Testis (tissue), 2 donors: ENCODE data around the gene NXPH2.

Source experiments
- CTCF ChIP-seq, 3 experiments: fragments of 450-650 bp in 2 of 3; fragments of 200-600 bp in 1 of 3; sonication (generic) in 1 of 3; IDR thresholded peaks; one replicate each; pipeline ENCODE4 v1.5.1; 2016 to 2019; ENCODE audit warnings: antibody characterized with exemption in 3 of 3, mild to moderate bottlenecking in 2 of 3, moderate library complexity in 1 of 3
- POLR2A ChIP-seq: fragments of 450-650 bp; IDR thresholded peaks from one replicate; pipeline ENCODE4 v1.6.1; 2017; ENCODE audit warnings: antibody characterized with exemption, mild to moderate bottlenecking, moderate library complexity

DNA sequence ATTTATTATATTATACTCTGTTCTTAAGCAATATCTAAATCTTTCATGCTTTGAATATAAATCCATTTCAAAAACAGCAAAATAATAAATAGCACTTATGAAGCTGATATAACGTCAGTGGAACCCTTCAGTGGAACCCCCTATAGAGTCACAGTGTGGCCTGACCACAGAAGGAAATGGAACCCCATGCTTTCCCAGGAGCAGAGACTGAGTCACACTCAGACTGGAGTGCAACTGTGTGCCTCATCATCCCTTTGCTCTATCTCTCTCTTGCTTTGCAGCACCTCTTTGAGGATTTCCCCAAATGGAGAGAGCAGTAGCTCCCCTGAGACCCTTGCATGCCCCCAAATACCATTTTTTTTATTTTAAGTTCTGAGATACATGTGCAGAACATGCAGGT is 13.1 kb downstream of the NXPH2 start:
- TF ChIP-seq CTCF (IDR thresholded peaks at IDR 0.05) (no peak), POLR2A (no peak)
